Vagina (tissue), 2 donors: Measurements from ENCODE around the gene WDR70. TPM values are rescaled to one million over a fixed set of nuclear protein-coding genes. Genes with fewer than 3 reads are reported as not detected.
"Not testable (repeated sequence)": the region's sequence is repeated elsewhere in the genome, so short reads cannot be mapped to it uniquely, and the experiment has no call there.

Source experiments
- DNase-seq, 2 donors: peaks; one replicate each; pipeline ENCODE4 v3.0.0-alpha.2; 2017; ENCODE audit errors: extremely low spot score in 2 of 2
- H3K27ac ChIP-seq: fragments of 200-600 bp; sonication (generic); one replicate; pipeline ENCODE4 v1.5.1; 2019
- H3K27me3 ChIP-seq: fragments of 200-600 bp; sonication (generic); one replicate; pipeline ENCODE4 v1.5.1; 2019
- H3K36me3 ChIP-seq, 2 donors: fragments of 200-600 bp; sonication (generic); one replicate each; pipeline ENCODE4 v1.5.1; 2017 to 2019
- H3K4me1 ChIP-seq: fragments of 200-600 bp; sonication (generic); one replicate; pipeline ENCODE4 v1.5.1; 2019
- H3K4me3 ChIP-seq, 2 donors: fragments of 200-600 bp; sonication (generic); 1 replicate in 1 of 2; 2 replicates in 1 of 2; pipeline ENCODE4 v1.5.1; 2016 to 2019
- H3K9me3 ChIP-seq: fragments of 200-600 bp; sonication (generic); one replicate; pipeline ENCODE4 v1.5.1; 2019
- POLR2A ChIP-seq, 2 donors: fragments of 450-650 bp; IDR thresholded peaks; one replicate each; pipeline ENCODE4 v1.6.1; 2017; ENCODE audit warnings: antibody characterized with exemption in 2 of 2, mild to moderate bottlenecking in 2 of 2, moderate library complexity in 2 of 2
- POLR2AphosphoS5 ChIP-seq, 2 donors: sonication (generic); formaldehyde crosslinking; IDR thresholded peaks; one replicate each; pipeline ENCODE4 v1.9.0; 2017; ENCODE audit warnings: antibody characterized with exemption in 2 of 2, mild to moderate bottlenecking in 2 of 2, low read depth in 1 of 2; ENCODE audit not compliant: insufficient read depth in 1 of 2
- intact Hi-C: fragments of 100-400 bp; cut with DNase I; formaldehyde crosslinking; loops from one replicate; pipeline ENCODE4 v1.15.1; 2023
- total RNA-seq: library from RNA; depleted of rRNA; stranded (reverse); fragments of >200 nt; gene quantifications from one replicate; pipeline ENCODE4 v1.2.3, GENCODE V29; 2016
- TF ChIP-seq, protein P1 (sequence below), 3 experiments: fragments of 450-650 bp in 2 of 3; fragments of 200-600 bp in 1 of 3; sonication (generic) in 1 of 3; IDR thresholded peaks; one replicate each; pipeline ENCODE4 v1.5.1; 2017 to 2019; ENCODE audit warnings: antibody characterized with exemption in 3 of 3, mild to moderate bottlenecking in 2 of 3, moderate library complexity in 2 of 3

The WDR70 gene
- total RNA-seq, 1 donor from 2014 or later = 31.4 TPM

DNA sequence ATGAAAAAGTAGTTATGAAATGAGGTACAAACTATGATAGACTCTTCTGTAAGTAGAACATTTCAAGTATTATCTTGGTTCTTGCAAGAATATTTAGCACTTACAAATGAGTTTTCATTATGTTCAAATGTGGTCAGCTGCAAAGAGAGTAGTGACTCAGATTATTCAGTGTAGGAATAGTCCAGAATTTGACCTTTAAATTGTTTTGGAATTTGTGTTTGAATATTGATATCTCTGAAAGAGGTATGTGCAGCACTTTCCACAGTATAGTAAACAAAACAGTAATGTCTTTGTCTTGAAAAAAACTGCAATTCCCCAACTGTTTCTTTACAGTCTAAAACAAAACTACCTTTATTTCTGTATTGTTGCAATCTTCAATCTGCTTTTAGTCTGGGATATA lies 56.1 kb downstream of the WDR70 start:
- DNase-seq = no peak
- H3K4me3 ChIP-seq = no peak overlapping the region
- H3K9me3 ChIP-seq = no peaks in the 10 kb centered on the region
- H3K36me3 ChIP-seq = no peaks in the 10 kb centered on the region
- H3K27me3 ChIP-seq = no peaks in the 10 kb centered on the region
- no peaks in the 10 kb centered on the region for H3K4me1 ChIP-seq
- intact Hi-C loops = no loop called here
- TF ChIP-seq, protein P1, sequence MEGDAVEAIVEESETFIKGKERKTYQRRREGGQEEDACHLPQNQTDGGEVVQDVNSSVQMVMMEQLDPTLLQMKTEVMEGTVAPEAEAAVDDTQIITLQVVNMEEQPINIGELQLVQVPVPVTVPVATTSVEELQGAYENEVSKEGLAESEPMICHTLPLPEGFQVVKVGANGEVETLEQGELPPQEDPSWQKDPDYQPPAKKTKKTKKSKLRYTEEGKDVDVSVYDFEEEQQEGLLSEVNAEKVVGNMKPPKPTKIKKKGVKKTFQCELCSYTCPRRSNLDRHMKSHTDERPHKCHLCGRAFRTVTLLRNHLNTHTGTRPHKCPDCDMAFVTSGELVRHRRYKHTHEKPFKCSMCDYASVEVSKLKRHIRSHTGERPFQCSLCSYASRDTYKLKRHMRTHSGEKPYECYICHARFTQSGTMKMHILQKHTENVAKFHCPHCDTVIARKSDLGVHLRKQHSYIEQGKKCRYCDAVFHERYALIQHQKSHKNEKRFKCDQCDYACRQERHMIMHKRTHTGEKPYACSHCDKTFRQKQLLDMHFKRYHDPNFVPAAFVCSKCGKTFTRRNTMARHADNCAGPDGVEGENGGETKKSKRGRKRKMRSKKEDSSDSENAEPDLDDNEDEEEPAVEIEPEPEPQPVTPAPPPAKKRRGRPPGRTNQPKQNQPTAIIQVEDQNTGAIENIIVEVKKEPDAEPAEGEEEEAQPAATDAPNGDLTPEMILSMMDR (IDR thresholded peaks at IDR 0.05) = no peak
- TF ChIP-seq POLR2A (IDR thresholded peaks at IDR 0.05) (no peak), POLR2AphosphoS5 (IDR thresholded peaks at IDR 0.05; ENCODE audit: insufficient read depth in 1 of 2, low read depth in 1 of 2) (no peak)
- no peak overlapping the region for H3K27ac ChIP-seq

DNA sequence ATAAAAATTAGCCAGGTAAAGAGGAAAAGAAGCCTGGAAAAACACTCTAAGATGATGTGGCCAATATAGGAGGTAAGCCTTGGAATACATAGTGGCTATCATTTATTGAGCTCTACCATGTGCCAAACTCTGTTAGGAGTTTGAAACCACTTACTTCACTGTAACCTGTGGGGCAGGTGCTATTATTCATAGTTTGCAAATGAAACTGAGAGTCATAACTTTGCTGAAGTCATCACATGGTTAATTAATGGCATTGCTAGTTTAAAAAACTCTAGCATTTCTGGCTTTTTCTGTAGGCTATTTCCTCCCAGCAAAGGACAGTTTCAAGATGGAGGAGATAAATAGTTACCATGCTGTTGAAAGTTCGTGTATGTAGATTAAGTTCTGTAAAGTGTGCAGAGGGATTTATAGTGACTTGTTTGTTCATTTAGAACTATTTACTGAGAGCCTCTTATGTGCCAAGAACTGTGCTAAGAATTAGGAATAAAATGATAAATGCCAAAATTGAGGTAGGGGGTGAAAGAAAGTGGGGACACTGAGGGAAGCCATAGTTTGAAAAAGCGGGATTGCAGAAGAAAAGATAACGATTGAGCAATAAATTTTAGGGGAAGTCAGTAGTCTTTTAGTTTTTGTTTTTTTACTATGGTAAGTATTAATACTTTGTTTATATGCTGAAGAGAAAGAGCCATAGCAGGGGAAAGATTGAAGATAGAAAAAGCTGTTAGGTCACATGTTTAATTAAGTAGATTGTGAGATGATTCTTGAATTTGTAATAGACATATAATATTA lies 57.2 kb downstream of the WDR70 start:
- Histone ChIP-seq H3K27me3 (no peaks in the 10 kb centered on the region), H3K36me3 (no peaks in the 10 kb centered on the region), H3K27ac (no peak overlapping the region), H3K4me1 (no peaks in the 10 kb centered on the region), H3K9me3 (no peaks in the 10 kb centered on the region), H3K4me3 (no peak overlapping the region)
- no peak for DNase-seq
- intact Hi-C loops = no loop called here
- no peak for TF ChIP-seq POLR2AphosphoS5 (IDR thresholded peaks at IDR 0.05; ENCODE audit: insufficient read depth in 1 of 2, low read depth in 1 of 2)
- TF ChIP-seq, protein P1 (IDR thresholded peaks at IDR 0.05) = no peak
- no peak for TF ChIP-seq POLR2A (IDR thresholded peaks at IDR 0.05)

DNA sequence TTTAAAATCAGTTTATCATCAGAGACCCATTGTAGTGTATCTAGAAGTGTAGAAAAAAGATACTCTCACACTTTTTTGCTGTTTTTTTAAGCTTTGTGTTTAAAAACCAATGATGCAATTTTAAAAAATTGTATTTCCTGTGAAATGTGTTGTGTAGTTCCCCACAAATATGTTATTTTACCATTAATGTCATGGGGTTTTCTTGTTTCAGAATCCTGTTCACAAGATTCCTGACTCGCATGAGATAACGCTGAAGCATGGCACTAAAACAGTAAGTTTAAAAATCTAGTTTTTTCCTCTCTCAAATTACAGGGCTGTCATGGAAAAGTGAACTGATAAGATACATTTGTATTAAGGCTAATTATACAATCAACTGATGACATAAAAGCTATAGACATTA lies 58.6 kb downstream of the WDR70 start:
- Histone ChIP-seq H3K4me1 (no peaks in the 10 kb centered on the region), H3K27ac (no peak overlapping the region), H3K27me3 (no peaks in the 10 kb centered on the region), H3K36me3 (no peaks in the 10 kb centered on the region), H3K9me3 (no peaks in the 10 kb centered on the region), H3K4me3 (no peak overlapping the region)
- no peak for DNase-seq
- intact Hi-C loops = no loop called here
- TF ChIP-seq POLR2AphosphoS5 (IDR thresholded peaks at IDR 0.05; ENCODE audit: insufficient read depth in 1 of 2, low read depth in 1 of 2) = no peak
- no peak for TF ChIP-seq POLR2A (IDR thresholded peaks at IDR 0.05)
- TF ChIP-seq, protein P1 (IDR thresholded peaks at IDR 0.05) = no peak

DNA sequence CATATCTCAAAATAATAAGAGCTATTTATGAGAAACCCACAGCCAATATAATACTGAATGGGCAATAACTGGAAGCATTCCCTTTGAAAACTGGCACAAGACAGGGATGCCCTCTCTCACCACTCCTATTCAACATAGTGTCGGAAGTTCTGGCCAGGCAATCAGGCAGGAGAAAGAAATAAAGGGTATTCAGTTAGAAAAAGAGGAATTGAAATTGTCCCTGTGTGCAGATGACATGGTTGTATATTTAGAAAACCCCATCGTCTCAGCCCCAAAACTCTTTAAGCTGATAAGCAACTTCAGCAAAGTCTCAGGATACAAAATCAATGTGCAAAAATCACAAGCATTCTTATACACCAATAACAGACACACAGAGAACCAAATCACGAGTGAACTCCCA lies 66.7 kb downstream of the WDR70 start:
- H3K4me3 ChIP-seq, H3K27me3 ChIP-seq, H3K4me1 ChIP-seq, intact Hi-C loops, H3K27ac ChIP-seq, H3K9me3 ChIP-seq, DNase-seq, H3K36me3 ChIP-seq: not testable (repeated sequence)

DNA sequence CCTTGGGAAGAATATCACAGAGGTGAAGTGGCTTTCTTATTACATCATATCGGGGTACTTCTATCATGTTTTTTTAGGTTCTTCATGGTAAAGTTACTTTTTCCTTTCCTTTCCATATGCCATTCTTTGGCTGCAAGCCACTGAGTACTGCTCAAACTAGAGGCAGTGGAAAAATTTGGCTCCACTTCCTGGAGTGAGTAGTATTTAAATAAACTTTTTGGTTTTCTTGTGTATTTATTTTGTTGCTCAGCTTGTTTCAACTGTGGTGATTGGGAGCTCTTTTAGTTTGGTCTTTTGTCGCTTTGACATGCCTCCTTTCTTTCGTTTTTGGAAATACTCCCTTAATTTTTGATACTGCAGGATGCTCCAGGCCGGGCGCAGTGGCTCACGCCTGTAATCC lies 69.8 kb downstream of the WDR70 start:
- TF ChIP-seq POLR2A (IDR thresholded peaks at IDR 0.05) (no peak), POLR2AphosphoS5 (IDR thresholded peaks at IDR 0.05; ENCODE audit: insufficient read depth in 1 of 2, low read depth in 1 of 2) (no peak)
- TF ChIP-seq, protein P1 (IDR thresholded peaks at IDR 0.05) = no peak
- no peak overlapping the region for H3K4me3 ChIP-seq
- no peak overlapping the region for H3K27ac ChIP-seq
- no peak for DNase-seq
- H3K4me1 ChIP-seq = no peaks in the 10 kb centered on the region
- intact Hi-C loops = no loop called here
- peaks cover 3% of the 10 kb centered on the region for H3K9me3 ChIP-seq
- no peaks in the 10 kb centered on the region for H3K36me3 ChIP-seq
- H3K27me3 ChIP-seq = no peaks in the 10 kb centered on the region

DNA sequence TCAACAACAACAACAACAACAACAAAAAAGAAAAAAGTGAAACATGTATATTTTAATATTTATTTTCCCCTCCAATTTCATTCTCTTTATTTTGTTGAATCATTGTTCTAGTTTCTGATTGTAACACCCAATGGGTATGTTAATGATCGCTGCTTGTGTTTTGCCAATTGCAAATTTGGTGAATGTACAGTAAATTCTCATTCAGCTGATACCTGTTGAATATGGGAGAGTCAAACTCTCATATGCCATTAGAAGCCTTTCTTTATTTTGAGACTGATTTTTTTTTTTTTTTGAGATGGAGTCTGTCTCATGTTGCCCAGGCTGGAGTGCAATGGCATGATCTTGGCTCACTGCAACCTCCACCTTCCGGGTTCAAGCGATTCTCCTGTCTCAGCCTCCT lies 72.9 kb downstream of the WDR70 start:
- H3K9me3 ChIP-seq, H3K4me1 ChIP-seq, intact Hi-C loops, H3K36me3 ChIP-seq, H3K4me3 ChIP-seq, H3K27me3 ChIP-seq, H3K27ac ChIP-seq, DNase-seq: not testable (repeated sequence)

DNA sequence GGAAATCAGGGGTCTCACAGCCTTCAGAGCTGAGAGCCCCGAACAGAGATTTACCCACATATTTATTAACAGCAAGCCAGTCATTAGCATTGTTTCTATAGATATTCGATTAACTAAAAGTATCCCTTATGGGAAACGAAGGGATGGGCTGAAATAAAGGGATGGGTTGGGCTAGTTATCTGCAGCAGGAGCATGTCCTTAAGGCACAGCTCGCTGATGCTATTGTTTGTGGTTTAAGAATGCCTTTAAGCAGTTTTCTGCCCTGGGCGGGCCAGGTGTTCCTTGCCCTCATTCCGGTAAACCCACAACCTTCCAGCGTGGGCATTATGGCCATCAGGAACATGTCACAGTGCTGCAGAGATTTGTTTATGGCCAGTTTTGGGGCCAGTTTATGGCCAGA lies 74.1 kb downstream of the WDR70 start:
- H3K4me1 ChIP-seq, H3K27me3 ChIP-seq, H3K4me3 ChIP-seq, H3K27ac ChIP-seq, intact Hi-C loops, H3K36me3 ChIP-seq, DNase-seq, H3K9me3 ChIP-seq: not testable (repeated sequence)

DNA sequence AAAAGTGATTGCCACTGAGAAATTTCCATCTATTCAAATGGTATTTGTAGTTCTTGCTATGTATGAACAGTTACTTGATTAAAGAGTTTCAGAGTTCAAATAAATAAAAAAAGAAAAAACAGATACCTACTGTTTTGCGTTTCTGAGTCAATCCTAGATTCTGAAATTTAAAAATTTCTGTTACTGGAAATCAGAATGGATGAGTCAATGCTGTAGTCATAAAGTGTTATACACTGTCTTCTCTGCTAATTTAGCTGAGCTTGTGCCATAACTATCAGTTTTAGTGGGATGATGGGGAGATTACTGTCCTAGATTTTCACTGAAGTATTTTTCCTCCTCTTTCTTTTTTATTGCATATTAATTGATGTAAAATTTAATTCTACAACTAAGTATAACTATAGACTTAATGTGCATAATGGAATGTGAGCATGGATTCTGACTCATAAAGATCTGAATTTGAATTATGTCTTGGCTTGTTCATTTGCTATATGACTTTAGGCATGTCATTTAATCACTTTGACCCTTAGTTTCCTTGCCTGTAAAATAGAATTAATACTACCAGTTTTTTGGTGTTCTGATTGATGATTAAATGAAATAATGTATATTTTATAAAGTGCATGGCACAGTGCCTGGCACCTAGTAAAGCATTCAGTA lies 75.4 kb downstream of the WDR70 start:
- H3K4me3 ChIP-seq, intact Hi-C loops, H3K9me3 ChIP-seq, H3K27ac ChIP-seq, H3K4me1 ChIP-seq, H3K36me3 ChIP-seq, DNase-seq, H3K27me3 ChIP-seq: not testable (repeated sequence)
